C4-2B (cell line): ENCODE data around the gene LCN10.

Source experiments
- ZFX ChIP-seq: fragments of 450-650 bp; IDR thresholded peaks from 2 replicates; pipeline ENCODE4 v1.6.1; 2017
- TF ChIP-seq, protein P1 (sequence below): fragments of 450-650 bp; conservative IDR thresholded peaks from 2 replicates; pipeline ENCODE4 v1.5.1; 2017; ENCODE audit warnings: mild to moderate bottlenecking

DNA sequence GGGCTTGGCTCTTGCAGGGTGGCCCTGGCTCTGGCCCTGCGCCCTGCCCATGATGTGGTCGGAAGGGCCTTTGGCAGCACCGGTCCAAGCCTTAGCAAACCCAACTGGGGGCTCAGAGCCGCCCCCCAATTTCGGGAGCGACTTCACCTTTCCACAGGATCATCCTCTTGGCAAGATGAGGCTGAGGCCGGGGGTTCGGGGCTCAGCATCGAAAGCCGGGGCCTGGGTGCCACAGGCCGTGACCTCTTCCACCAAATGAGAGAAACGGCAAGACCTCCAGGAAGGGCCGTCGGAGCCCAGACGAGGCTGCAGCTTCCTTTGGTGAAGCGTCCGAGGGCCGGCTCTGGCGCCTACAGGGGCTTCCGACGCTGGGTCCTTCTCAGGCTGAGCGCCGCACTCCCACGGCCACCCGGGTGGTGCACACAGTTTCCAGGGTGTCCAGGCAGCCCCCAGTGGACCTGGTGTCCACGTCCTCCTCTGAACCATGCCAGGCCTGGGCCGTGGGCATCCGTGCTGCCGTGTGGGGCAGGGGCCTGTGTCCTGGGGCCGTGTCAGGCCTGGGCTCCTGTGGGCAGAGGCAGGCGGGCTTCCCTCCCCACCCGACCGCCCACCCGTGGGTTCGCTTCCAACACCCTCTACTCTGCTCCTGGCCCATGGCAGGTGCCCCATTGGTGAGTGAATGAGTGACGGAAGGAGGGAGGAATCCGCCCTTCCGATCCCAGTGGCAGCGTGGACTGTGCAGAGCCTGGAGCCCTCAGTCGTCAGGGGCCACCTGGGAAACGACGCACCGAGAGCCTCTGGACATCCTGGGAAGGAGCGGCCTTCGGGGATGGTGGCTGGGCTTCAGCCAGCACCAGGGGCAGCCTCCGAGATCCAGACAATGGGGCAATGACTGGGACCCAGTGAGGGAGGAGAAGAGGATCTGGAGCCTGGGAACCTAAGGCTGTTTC is 50.3 kb downstream of the LCN10 start:
- TF ChIP-seq, protein P1, sequence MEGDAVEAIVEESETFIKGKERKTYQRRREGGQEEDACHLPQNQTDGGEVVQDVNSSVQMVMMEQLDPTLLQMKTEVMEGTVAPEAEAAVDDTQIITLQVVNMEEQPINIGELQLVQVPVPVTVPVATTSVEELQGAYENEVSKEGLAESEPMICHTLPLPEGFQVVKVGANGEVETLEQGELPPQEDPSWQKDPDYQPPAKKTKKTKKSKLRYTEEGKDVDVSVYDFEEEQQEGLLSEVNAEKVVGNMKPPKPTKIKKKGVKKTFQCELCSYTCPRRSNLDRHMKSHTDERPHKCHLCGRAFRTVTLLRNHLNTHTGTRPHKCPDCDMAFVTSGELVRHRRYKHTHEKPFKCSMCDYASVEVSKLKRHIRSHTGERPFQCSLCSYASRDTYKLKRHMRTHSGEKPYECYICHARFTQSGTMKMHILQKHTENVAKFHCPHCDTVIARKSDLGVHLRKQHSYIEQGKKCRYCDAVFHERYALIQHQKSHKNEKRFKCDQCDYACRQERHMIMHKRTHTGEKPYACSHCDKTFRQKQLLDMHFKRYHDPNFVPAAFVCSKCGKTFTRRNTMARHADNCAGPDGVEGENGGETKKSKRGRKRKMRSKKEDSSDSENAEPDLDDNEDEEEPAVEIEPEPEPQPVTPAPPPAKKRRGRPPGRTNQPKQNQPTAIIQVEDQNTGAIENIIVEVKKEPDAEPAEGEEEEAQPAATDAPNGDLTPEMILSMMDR, result no peak
- TF ChIP-seq ZFX, result no peak
